HG02798 (cell line): ENCODE results near the gene ACSL3.
A peak's percentile ranks its signal among the peaks of the same experiment; 100 is the strongest.
"Not testable (repeated sequence)": the region's sequence is repeated elsewhere in the genome, so short reads cannot be mapped to it uniquely, and the experiment has no call there.

Experiments
- ATAC-seq: cut with Tn5 transposase; IDR thresholded peaks from one replicate; pipeline ENCODE4 v1.9.1; 2021; ENCODE audit warnings: mild to moderate bottlenecking; ENCODE audit not compliant: unreplicated experiment, poor library complexity

ACSL3 gene

DNA sequence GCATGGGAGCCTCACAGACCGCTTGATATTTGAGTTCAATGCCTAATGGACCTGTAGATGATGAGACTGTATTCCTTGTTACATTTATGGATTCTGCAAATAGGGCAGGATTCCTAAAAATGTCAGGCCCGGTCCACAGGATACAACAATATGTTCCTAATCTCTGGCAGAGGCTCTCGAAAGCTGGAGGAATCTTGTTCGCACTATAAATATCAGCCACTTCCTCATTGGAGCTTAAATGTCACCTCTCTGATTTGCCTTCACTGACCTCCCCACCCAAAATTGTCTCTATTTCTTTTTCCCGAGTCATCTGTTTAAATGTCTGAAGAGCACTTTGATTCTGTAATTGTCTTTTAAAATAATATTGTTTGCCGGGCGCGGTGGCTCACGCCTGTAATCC lies 12.0 kb upstream of the ACSL3 start:
- ATAC-seq = no peak

DNA sequence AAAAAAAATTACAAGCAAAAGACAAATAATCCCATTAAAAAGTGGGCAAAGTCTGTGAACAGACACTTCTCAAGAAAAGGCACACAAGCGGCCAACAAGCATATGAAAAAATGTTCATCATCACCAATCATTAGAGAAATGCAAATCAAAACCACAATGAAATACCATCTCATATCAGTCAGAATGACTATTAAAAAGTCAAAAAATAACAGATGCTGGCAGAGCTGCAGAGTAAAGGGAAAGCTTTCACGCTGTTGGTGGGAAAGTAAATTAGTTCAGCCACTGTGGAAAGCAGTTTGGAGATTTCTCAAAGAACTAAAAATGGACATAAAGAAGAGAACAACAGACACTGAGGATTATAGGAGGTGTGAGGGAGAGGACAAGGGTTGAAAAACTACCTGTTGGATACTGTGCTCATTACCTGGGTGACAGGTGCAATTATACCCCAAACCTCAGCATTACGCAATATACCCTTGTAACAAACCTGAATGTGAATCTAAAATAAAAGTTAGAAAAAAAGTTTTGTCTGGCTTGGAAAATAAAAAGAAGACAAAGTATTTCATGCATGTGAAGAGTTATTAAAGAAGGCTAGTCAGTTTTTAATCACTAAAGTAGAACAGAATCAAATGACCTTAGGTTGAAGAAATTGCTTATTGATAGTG lies 8.7 kb upstream of the ACSL3 start:
- no peak for ATAC-seq

DNA sequence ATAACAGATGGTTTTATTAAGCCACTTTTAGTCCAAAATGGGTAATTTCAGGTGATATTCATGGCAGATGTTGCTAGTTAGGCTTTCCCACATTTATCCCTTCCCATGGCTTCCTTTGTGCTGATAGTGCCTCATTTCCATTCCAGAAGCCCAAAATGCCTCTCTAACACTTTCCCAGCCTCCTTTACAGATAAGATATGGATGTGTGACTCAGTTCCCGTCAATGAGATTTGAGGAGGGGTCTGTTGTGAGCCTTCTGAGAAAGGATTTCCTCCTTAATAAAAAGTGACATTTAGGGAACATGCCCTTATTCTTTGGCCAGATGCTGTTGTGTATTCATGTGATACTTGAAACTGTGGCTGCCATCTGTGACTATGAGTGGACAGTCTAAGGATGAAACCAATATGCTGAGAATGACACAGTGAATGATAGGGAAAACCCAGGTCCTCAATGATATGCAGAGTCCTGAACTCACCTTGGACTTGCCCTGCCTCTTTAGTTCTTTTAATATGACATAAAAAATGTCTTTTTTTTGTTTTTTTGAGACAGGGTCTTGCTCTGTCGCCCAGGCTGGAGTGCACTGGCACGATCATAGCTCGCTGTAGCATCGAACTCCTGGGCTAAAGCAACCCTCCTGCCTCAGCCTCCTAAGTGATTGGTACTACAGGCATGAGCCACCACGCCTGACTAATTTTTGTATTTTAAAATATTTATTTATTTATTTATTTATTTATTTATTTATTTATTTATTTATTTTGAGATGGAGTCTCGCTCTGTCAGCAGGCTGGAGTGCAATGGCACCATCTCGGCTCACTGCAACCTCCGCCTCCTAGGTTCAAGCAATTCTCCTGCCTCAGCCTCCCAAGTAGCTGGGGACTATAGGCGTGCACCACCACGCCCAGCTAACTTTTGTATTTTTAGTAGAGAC lies 5.8 kb upstream of the ACSL3 start:
- no peak for ATAC-seq

DNA sequence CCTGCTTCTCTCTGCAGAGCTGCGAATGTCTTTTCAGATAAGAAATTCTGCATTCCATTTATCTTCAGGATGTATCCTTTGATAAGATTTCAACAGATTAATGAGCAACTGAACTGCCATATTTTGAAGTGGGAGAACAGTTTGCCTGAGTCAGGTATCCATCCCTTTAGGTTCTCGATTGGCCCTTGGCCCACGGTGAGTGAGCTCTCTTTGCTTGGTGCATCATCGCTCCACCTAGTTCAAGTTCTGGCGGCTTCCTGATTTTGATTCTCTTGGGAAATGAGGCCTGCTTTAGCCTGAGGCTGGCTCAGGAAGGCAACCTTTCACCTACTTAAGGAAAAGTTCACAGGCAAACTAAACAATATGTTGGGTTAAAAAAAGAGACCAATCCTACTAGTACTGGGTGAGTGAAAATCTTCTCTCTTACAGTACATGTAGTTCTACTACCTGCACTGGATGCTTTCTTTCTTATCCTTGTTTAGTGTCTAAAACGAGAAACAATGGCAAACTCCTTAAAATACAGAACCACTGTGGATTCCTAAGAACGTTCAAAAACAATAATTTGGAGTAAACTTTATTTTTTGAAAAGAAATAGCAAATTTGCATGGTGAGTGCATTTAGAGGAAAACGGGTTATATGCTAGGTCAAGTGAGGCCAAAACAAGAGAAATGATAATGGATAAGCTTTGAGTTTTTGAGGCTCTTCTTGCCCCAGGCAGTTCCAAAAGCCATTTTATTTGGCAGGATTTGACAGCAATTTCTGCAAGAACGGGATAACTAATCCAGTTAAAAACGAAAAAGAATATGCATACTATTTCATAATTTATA lies 837 bp upstream of the ACSL3 start:
- no peak for ATAC-seq

DNA sequence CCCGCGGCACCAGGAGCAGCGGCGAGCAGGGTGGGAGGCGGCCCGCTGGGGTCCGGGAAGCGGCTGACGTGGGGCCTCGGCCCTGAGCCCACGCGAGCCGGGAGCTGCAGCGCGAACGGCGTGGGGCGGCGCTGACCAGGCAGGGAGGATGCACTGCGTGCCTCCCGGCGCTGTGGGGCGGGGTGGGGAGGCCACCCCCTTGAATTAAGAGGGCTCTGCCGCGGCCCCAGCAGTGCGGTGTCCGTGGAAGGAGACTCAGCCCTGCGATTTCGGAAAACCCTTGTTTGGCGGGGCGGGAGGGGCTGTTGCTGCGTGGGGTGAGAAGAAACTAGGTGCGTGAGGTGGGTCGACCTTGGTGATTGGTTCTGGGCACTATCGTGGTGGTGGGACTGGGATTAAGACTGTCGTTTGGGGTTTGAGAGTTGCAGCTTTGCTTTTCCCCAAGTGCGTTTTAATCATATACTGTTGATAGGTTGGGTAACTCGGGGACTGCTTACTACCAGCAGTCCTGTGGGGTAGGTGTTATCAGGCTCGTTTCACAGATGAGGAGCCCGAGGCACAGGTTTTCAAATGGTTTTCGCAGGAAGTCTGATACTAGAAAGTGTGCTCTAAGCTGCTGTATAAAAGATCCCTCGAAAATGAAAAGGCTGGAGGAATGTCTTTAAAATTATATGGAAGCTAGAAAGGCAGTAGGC lies 722 bp downstream of the ACSL3 start:
- ATAC-seq = peak; percentile 41

DNA sequence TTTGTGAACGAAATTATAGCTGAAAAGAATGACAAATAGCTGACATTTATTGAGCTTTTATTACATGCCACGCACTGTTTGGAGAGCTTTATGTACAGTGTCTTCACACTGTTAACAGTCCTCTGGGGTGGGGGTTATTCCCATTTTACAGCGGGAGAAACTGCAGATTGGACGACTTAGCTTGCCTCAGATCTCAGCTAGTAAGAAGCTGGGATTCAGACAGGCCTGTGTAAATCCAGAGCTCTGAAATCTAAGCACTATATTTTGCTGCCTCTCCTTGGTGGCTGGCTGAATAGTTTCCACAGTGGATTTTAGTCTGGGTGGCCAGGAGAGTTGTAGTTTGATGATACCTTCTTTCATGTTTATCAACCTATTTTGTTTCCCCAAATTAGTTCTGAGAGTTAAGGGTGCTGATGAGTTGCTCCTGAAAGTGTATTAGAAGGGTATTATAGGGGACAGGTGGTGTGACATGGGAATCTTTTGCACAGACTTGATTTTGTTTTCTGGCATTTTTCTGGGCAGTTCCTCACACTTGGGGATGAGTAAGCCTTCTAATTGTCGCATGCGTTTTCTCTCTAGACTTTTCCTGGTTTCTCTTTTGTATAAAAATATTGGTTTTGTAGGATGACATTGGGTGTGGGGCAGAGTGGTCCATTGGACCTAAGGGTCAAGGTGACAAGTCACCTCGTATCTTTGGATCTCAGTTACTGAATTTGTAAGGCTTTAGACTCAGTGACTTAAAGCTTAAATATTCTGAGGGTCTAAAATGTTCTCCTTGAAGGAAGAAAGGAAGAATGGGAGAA lies 1.5 kb downstream of the ACSL3 start:
- no peak for ATAC-seq

DNA sequence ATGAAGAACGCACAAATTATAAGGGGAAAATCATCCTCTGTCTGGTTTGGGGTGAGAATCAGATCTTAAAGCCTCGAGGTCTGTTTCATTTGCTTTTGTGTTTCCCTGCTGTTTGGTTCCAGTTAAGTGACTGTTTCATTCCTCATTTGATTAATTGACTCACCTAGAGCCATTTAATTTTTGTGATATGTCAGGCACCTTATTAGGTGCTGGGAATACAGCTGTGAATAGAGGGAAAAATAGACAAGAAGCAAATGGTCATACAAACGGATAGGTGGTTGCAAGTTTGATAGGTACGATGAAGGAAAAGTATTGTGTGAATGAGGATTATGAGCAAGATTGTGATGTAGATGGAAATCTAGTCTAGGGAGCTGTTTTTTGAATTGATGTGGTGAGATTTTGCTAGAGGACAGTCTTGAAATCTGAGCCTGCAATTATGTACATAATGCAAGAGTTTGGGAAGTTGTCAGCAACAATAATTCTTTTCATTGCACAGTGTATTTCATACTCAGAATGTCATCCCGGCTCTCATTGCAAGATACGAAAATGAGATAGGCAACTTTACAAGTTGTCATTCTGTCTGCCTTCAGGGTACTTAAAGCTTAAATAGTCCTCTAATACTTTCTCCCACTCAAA lies 2.2 kb downstream of the ACSL3 start:
- no peak for ATAC-seq

DNA sequence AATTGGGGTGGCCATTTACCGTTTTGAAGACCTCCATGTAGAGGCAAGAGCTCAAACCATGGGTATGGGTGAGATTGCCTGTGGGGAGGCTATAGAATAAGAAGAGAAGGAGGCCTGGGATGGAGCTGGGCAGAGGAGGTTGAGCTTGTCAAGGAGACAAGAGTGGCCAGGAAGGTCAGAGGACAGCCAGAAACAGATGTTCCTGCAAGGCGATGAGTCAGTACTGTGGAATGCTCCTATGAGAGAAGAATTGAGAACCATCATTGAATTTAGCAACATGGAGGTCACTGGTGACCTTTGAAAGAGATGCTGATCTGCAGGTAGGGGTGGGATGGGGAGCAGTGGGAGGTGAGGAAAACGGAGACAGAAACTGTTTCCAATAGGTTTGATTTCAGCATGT lies 3.5 kb downstream of the ACSL3 start:
- ATAC-seq = no peak

DNA sequence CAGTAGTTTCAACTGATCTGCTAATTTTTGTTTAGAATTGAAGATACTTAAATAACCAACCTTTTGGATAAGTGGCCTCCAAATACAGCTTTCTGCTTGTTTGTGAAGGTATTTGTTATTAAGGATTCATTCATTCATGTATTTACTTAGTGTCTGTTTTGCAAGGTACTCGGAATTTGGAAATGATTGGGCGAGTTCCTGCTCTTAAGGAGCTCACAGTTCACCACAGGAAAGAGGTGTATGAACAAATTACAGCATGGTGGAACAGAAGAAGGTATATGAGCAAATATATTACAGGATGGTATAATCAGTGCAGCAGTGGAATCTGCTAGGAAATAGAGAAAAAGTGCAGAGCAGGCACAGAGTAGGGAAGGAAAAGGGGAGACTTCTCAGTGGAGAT lies 4.5 kb downstream of the ACSL3 start:
- no peak for ATAC-seq

DNA sequence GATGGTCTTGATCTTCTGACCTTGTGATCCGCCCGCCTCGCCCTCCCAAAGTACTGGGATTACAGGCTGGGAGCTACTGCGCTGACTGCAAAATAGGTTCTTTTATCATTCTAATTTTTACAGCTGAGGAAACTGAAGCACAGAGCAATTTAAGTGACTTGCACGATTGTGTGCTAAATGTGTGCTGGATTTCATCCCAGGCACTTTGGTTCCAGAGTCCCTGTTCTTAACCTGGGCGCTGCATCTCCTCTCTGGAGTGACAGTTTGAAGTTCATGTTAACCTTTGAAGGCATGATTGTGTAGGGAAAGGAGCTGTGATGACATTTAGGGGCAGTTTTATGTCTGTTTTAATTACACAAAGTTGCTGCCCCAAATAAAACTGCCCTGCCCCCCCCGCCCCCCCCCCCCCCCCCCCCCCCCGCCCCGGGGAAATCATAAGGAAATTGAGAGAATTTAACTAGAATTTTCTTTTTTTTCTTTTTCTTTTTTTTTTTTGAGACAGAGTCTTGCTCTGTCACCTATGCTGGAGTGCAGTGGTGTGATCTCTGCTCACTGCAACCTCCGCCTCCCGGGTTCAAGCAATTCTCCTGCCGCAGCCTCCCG lies 5.6 kb downstream of the ACSL3 start:
- ATAC-seq = no peak

DNA sequence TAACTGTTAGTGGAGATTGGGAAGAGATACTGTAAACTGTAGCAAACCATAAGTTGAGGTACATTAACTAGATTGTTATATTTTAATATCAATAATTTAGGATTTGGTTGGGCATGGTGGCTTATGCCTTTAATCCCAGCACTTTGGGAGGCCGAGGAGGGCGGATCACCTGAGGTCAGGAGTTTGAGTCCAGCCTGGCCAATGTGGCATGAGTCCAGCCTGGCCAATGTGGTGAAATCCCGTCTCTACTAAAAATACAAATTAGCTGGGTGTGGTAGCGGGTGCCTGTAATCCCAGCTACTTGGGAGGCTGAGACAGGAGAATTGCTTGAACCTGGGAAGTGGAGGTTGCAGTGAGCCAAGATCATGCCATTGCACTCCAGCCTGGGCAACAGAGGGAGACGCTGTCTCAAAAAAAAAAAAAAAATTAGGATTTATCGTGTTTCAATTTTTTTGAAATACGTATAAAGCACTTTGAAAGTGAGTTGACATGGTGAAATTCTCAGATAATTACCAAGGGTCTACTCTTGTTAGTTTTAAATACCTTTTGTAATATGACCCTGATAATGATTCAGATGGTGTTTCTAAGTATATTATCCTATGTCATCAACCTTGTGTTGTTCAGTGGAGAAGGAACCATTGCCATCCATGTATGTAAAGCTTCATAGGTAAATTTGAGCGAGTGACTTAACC lies 7.9 kb downstream of the ACSL3 start:
- not testable (repeated sequence) for ATAC-seq

DNA sequence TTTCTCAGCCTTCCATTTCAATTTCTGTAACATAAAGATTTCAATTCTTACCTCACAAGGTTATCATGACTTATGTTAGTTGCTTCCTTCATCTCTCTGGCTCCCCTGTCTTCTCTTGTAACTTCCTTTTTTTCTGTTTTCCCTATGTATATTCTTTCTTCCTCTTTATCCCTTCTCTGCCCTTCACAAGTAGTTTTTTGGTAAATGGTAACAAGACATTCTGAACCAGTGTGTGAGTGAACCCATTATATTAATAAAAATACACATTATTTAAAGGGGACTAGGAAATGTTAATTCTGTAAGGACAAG lies 8.4 kb downstream of the ACSL3 start:
- ATAC-seq = no peak

DNA sequence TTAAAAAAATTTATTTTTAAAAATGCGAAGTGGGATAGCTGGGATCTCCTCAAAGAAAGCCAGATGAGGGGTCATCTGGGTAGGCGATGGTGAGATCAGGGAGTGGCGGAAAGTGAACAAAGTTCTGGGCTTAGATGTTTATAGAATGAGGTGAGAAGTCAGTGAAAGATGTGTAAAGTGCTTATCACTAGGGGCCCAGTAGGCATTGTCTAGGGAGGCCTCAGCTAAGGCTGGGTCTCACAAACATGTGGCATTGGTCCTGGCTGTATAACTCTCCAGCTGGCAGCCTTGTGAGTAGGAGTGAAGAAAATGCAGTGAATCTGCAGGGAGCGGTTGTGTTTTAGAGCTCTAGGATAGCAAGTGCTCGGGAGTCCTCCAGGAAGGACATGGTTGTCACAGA lies 10.5 kb downstream of the ACSL3 start:
- ATAC-seq = no peak

DNA sequence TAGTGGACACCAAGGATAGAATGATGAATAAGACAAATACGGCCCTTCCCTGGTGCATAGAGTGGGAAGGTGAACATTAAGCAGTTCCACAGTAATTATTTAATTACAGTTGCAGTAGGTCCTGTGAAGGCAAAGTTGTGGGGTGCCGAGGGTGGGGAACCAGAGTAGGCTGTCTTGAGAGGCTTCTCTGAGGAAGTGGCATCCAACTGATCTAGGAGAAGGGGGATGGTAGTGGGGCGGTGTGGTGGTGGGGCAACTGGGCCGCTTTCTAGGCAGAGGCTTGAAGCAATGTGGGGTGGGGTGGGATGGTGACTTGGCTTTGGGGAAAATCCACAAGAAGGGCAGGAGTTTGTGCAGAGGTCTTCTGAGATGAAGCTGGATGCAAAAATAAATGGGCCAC lies 11.7 kb downstream of the ACSL3 start:
- no peak for ATAC-seq

DNA sequence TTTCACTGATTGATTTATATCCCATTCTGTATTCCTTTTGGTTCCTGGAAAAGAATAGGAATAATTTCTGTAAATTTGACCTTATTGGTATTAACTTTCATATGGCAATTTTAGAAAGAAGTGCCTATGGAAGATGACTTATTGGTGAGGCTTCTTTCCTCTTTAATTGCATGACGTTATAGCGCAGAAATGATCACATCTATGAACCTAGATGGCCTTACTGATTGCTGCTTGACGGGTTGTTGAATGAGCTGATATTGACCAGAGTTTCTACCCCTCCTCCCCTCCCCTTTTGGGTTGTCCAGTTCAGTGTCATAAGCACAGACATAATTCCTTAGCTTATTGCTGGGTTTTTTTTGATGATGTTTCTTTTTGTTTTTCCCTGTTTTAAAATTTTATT lies 14.6 kb downstream of the ACSL3 start:
- ATAC-seq = no peak

DNA sequence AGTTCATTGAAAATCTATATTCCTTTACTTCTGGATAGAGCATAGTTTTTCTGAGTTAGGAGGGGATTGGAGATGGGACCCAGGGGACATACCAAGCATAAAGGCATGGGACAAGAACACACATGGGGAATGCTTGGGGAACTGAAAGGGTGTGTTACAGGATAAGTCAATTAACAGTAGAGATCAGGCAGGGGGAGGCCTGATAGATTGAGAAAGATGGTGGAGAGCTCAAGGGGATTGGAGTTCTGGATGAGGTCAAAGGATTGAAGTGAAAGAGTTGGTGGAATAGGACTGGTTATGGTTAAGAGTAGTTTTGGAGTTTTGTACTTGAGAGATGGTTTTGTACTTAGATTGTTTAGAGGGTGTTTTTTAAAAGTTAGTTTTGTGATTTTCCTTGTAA lies 16.1 kb downstream of the ACSL3 start:
- no peak for ATAC-seq

DNA sequence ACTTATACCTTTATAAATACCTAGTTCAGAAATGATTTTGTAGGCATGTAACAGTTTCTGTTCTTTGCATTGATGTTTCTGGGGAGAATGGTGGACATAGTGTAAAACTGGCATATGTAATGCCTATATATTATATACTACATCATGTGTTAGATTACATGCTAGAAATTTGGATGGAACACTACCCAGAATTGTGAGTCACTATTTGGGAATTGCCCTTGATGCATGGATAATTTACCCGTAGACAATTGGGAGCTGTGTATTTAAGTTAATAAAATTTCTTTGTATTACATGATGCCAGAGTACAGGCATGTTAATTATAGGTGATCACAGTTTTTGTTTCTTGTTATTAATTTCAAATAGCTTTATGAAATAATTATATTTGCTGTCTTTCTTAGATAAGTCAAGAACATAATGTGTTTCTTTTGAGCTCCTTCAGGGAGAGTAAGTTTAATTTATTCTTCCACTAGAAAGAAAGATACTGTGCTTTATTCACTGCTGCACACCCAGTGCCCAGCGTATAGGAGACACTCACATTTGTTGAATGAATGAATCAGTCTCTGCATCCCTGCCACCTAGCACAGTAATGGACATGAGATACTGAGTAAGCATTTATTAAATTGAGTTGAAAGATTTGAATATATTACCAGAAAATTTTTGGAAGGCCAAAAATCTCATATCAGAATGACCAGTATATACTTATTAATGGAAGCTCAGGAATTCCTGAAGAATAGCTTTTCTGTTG lies 16.9 kb downstream of the ACSL3 start:
- ATAC-seq = no peak
